Sigmoid colon (tissue), 7 donors: Measurements from ENCODE around the gene ZAP70. TPM values are rescaled to one million over a fixed set of nuclear protein-coding genes. Genes with fewer than 3 reads are reported as not detected.

Experiments
- DNase-seq: peaks from one replicate; pipeline ENCODE4 v3.0.0-alpha.2; 2019
- H3K27ac ChIP-seq, 4 donors: fragments of 200-600 bp; sonication (generic); one replicate each; pipeline ENCODE4 v1.5.1; 2016 to 2019; ENCODE audit warnings: mild to moderate bottlenecking in 1 of 4
- H3K27me3 ChIP-seq, 3 donors: fragments of 200-600 bp; sonication (generic); one replicate each; pipeline ENCODE4 v1.5.1; 2019; ENCODE audit warnings: mild to moderate bottlenecking in 1 of 3
- H3K36me3 ChIP-seq, 4 donors: fragments of 200-600 bp; sonication (generic); one replicate each; pipeline ENCODE4 v1.5.1; 2016 to 2019
- H3K4me1 ChIP-seq, 4 donors: fragments of 200-600 bp; sonication (generic); one replicate each; pipeline ENCODE4 v1.5.1; 2017 to 2019
- H3K4me3 ChIP-seq, 4 donors: fragments of 200-600 bp; sonication (generic); one replicate each; pipeline ENCODE4 v1.5.1; 2017 to 2019; ENCODE audit warnings: mild to moderate bottlenecking in 2 of 4, moderate library complexity in 1 of 4
- H3K9me3 ChIP-seq, 4 donors: fragments of 200-600 bp in 3 of 4; sonication (generic) in 3 of 4; one replicate each; pipeline versions ENCODE4 v1.5.1 to v1.6.1; 2013 to 2019
- EP300 ChIP-seq, 4 donors: sonication (generic); formaldehyde crosslinking; IDR thresholded peaks; one replicate each; pipeline ENCODE4 v1.6.1; 2017; ENCODE audit warnings: antibody characterized with exemption in 4 of 4
- POLR2A ChIP-seq, 2 donors: fragments of 450-650 bp; IDR thresholded peaks; one replicate each; pipeline ENCODE4 v1.6.1; 2016; ENCODE audit warnings: antibody characterized with exemption in 2 of 2, mild to moderate bottlenecking in 2 of 2, moderate library complexity in 2 of 2
- POLR2AphosphoS5 ChIP-seq, 4 donors: sonication (generic); formaldehyde crosslinking; IDR thresholded peaks; one replicate each; pipeline ENCODE4 v1.6.1; 2017; ENCODE audit warnings: antibody characterized with exemption in 4 of 4
- WGBS, 2 donors: extraction: QIAGEN DNeasy Blood & Tissue Kit; methylation state at CpG; one replicate each; pipeline ENCODE4 v1.1.7; 2013; 5-methylcytosine and 5-hydroxymethylcytosine counted together
- intact Hi-C: fragments of 100-400 bp; cut with DNase I; formaldehyde crosslinking; loops from one replicate; pipeline ENCODE4 v1.15.1; 2023
- polyA plus RNA-seq, 3 donors: library from polyadenylated mRNA; stranded (reverse); fragments of 200-250 nt; gene quantifications; one replicate each; pipeline ENCODE4 v1.2.3, GENCODE V29; 2013
- total RNA-seq, 4 donors: library from RNA; depleted of rRNA; stranded (reverse); fragments of >200 nt; gene quantifications; one replicate each; pipeline ENCODE4 v1.1.0, GENCODE V29; 2016
- TF ChIP-seq, protein P1 (sequence below), 4 experiments: fragments of 450-650 bp in 3 of 4; fragments of 200-600 bp in 1 of 4; IDR thresholded peaks; one replicate each; pipeline ENCODE4 v1.5.1; 2016 to 2019; ENCODE audit warnings: antibody characterized with exemption in 4 of 4, mild to moderate bottlenecking in 3 of 4, moderate library complexity in 2 of 4
- donor health status: healthy with polysubstance abuse.
- donor health status: Bipolar disorder and iron deficiency.
- donor health status: healthy.

ZAP70 gene
- total and polyA plus RNA-seq, 7 donors, result 1.3 to 28.0 (median 2.5) TPM; not detected in 2

DNA sequence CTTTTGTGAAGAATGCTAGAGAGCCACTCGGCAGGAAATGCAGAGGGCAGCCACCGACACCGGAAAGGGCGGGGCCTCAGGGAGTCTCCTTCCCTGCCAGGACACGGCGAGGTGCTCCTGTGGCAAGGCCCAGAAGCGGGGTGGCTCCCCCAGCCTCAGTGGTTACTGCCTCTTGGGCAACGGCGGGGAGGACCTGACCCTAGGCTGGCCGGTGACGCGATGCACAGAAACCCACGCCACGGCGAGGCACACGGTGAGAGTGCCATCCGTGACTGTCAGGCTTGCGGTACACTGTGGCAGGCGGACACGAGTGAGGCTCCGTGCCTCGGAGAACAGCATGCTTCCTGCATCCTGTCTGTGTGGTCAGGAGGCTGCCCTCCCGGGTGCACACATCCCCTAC, 47.8 kb downstream of the ZAP70 start:
- intact Hi-C loops, result no loop called here
- H3K27ac ChIP-seq, result no peak overlapping the region
- no peak for TF ChIP-seq POLR2AphosphoS5 (IDR thresholded peaks at IDR 0.05)
- no peak for TF ChIP-seq POLR2A (IDR thresholded peaks at IDR 0.05)
- TF ChIP-seq, protein P1, sequence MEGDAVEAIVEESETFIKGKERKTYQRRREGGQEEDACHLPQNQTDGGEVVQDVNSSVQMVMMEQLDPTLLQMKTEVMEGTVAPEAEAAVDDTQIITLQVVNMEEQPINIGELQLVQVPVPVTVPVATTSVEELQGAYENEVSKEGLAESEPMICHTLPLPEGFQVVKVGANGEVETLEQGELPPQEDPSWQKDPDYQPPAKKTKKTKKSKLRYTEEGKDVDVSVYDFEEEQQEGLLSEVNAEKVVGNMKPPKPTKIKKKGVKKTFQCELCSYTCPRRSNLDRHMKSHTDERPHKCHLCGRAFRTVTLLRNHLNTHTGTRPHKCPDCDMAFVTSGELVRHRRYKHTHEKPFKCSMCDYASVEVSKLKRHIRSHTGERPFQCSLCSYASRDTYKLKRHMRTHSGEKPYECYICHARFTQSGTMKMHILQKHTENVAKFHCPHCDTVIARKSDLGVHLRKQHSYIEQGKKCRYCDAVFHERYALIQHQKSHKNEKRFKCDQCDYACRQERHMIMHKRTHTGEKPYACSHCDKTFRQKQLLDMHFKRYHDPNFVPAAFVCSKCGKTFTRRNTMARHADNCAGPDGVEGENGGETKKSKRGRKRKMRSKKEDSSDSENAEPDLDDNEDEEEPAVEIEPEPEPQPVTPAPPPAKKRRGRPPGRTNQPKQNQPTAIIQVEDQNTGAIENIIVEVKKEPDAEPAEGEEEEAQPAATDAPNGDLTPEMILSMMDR (IDR thresholded peaks at IDR 0.05), result no peak
- no peak for TF ChIP-seq EP300 (IDR thresholded peaks at IDR 0.05)
- H3K4me3 ChIP-seq, result no peak overlapping the region
- no peaks in the 10 kb centered on the region for H3K27me3 ChIP-seq
- peaks cover 17 to 99% (median 62%) of the 10 kb centered on the region in 4 donors for H3K36me3 ChIP-seq
- H3K4me1 ChIP-seq, result no peaks in the 10 kb centered on the region
- H3K9me3 ChIP-seq, result no peaks in the 10 kb centered on the region
- 88 to 89% methylated on average over 23 of the region's 23 CpGs for WGBS, 2 donors
- DNase-seq, result no peak

DNA sequence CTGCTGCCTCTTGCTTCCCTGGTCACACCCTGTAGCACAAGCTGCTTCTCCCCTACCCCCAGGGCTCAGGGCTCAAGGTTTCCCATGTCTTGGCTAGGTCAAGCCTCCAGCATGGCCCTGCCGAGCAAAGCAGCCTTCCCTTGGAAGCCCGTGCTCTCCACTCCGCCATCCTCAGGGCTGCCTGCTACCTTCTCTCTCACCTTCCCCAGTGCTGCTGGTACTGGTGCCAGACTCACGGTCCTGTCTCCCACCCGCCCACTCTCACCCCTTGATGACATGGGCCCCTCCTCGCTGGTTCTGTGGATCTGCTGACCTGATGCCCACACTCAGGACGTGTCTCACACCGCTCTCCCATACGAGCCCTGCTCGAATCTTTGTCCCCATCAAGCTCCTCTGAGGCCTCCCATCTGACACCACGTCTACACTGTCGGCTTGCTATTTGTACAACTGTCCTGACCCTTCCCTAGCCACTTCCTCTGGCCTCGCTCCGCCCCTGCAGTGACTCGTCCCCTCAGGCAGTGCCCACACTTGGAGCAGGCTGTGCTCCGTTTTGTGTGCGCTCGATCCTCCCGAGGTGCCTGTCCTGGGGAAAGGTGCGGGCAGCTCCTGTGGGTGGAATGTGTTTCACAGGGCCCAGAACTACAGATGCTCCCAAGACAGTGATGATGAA, 49.9 kb downstream of the ZAP70 start:
- Histone ChIP-seq H3K4me1 (no peaks in the 10 kb centered on the region), H3K4me3 (no peak overlapping the region), H3K36me3 (peaks cover 17 to 86% (median 59%) of the 10 kb centered on the region in 4 donors), H3K9me3 (no peaks in the 10 kb centered on the region), H3K27me3 (no peaks in the 10 kb centered on the region), H3K27ac (no peak overlapping the region)
- DNase-seq, result no peak
- intact Hi-C loops, result no loop called here
- WGBS, 2 donors, result 93 to 95% methylated on average over 20 of the region's 20 CpGs
- no peak for TF ChIP-seq POLR2AphosphoS5 (IDR thresholded peaks at IDR 0.05)
- TF ChIP-seq POLR2A (IDR thresholded peaks at IDR 0.05), result no peak
- TF ChIP-seq, protein P1 (IDR thresholded peaks at IDR 0.05), result no peak
- TF ChIP-seq EP300 (IDR thresholded peaks at IDR 0.05), result no peak

GRCh38 chr2:97764559-97765263, 51.3 kb downstream of the ZAP70 start:
- intact Hi-C loops, result no loop called here
- TF ChIP-seq POLR2A (IDR thresholded peaks at IDR 0.05) (no peak), EP300 (IDR thresholded peaks at IDR 0.05) (no peak), POLR2AphosphoS5 (IDR thresholded peaks at IDR 0.05) (no peak)
- TF ChIP-seq, protein P1 (IDR thresholded peaks at IDR 0.05), result no peak
- H3K4me3 ChIP-seq, result no peak overlapping the region
- no peaks in the 10 kb centered on the region for H3K4me1 ChIP-seq
- H3K27ac ChIP-seq, result no peak overlapping the region
- H3K36me3 ChIP-seq, result peaks cover 11 to 72% (median 48%) of the 10 kb centered on the region in 4 donors
- no peaks in the 10 kb centered on the region for H3K27me3 ChIP-seq
- 93% methylated on average over 11 of the region's 11 CpGs for WGBS, 2 donors
- DNase-seq, result no peak
- no peaks in the 10 kb centered on the region for H3K9me3 ChIP-seq

- no peak for DNase-seq
- TF ChIP-seq, protein P1 (IDR thresholded peaks at IDR 0.05), result no peak
- TF ChIP-seq POLR2A (IDR thresholded peaks at IDR 0.05), result no peak
- H3K4me3 ChIP-seq, result no peak overlapping the region
- H3K4me1 ChIP-seq, result no peaks in the 10 kb centered on the region
- no peak overlapping the region for H3K27ac ChIP-seq
- intact Hi-C loops, result no loop called here
- H3K27me3 ChIP-seq, result no peaks in the 10 kb centered on the region
- H3K36me3 ChIP-seq, result peaks cover 0 to 66% (median 40%) of the 10 kb centered on the region in 4 donors
- 95 to 98% methylated on average over 4 of the region's 4 CpGs for WGBS, 2 donors
- H3K9me3 ChIP-seq, result no peaks in the 10 kb centered on the region
These were observed 52.6 kb downstream of the ZAP70 start for GRCh38 chr2:97765933-97766332.
